T-helper 1 cell treated with Interleukin-12 subunit alpha and Interleukin-12 subunit beta and Interleukin-4 antibody, amounts not matched to agents 30 ng/mL and 1 ng/mL, for 36 hours (primary cell): Measurements from ENCODE around the gene CACNA1B. TPM values are rescaled to one million over a fixed set of nuclear protein-coding genes. Genes with fewer than 3 reads are reported as not detected.

ENCODE experiments used
- intact Hi-C: fragments of 100-400 bp; cut with micrococcal nuclease; formaldehyde crosslinking; loops from one replicate; pipeline ENCODE4 v1.15.1; 2024
- total RNA-seq: library from RNA; stranded (reverse); gene quantifications from 2 replicates; pipeline ENCODE4 v1.2.3, GENCODE V29; 2022

Gene CACNA1B
- total RNA-seq, 1 donor from 2014 or later = 0.07 TPM

DNA sequence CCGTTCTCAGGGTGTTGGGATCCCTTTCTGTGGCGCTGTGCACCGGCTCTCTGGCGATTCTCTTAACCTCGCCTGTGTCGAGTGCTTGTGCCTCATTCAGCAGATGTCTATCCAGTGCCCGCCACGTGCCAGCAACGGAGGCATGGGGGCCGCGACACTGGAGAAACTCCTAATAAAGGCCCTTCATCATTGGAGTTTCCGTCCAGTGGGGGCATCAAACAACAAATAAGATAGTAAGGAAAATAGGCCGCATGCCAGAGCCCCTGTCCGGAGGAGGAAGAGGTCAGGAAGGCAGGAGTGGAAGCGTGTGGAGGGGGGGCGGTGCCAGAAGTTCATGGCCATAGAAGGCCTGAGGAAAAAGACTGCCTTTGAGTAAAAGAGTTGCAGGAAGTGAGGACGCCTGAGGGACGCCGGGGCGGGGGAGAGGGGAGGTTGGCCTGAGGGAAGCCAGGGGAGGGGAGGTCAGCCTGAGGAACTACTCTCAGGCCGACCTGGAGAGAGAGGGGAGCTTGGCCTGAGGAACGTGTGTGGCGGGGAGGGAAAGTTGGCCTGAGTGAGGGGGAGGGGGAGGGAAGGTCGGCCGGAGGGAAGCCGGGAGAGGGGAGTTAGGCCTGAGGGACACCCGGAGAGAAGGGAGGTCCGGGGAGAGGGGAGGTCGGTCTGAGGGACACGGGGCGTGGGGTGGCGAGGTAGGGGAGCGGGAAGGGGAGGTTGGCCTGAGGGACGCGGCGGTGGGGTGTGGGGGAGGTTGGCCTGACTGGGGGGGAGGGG lies 82.2 kb downstream of the CACNA1B start:
- intact Hi-C loops = no loop called here

DNA sequence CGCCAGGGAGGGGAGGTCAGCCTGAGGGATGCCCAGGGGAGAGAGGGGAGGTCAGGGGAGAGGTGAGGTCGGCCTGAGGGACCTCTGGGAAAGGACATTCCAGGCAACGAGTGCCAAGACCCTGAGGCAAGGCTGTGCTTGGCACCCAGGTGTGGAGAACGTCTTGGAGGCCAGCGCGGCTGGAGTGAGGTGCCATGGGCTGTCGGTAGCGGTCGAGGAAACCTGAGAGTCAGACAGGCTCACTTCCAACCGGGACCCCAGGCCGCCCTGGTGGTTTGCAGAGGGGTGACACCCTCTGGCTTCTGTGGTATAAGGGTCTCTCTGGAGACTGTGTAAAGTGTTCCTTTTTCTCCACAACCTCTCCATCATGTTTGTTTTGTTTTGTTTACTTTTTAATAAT lies 82.9 kb downstream of the CACNA1B start:
- intact Hi-C loops = no loop called here

GRCh38 chr9:137963525-137963924 lies 85.9 kb downstream of the CACNA1B start:
- intact Hi-C loops = no loop called here

DNA sequence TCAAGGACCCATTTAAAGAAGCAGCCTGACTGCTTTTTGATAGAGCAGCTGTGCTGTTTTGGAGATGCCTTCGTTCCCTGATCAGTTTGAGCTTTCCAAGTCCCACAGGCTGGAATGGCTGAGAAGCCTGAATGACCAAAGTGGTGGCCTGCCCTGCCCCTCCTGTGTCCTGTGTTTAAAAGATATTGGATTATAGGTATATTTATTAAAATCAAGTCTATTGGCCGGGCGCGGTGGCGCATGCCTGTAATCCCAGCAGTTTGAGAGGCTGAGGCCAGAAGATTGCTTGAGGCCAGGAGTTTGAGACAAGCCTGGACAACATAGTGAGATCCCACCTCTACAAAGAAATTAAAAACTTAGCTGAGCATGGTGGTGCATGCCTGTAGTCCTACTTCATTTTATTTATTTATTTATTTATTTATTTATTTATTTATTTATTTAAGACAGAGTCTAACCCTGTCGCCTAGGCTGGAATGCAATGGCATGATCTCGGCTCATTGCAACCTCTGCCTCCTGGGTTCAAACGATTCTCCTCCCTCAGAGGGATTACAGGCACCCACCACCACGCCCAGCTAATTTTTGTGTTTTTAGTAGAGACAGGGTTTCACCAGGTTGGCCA lies 87.7 kb downstream of the CACNA1B start:
- intact Hi-C loops = no loop called here

GRCh38 chr9:137967280-137967953 lies 89.8 kb downstream of the CACNA1B start:
- intact Hi-C loops = no loop called here

- intact Hi-C loops = no loop called here
These were observed 90.7 kb downstream of the CACNA1B start for GRCh38 chr9:137968235-137968634.

DNA sequence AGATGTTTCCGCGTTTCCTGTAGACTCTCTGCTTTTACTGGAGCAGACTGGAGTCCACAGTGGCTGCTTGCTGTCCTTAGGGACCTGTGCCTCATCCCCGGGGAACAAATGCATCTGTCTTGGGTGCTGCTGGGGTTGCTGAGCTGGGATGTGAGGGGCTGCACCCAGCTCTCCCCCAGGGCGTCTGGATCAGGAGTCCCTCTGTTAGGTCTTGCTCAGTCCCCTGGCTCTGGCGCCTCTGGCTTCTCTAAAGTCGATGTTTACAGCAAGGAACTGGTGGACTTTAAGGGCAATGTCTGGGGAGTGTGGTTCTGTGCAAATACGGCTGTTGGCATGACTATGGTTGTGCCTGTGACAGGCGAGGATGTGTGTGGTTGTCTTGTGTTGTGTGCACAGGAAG lies 91.4 kb downstream of the CACNA1B start:
- intact Hi-C loops = no loop called here

DNA sequence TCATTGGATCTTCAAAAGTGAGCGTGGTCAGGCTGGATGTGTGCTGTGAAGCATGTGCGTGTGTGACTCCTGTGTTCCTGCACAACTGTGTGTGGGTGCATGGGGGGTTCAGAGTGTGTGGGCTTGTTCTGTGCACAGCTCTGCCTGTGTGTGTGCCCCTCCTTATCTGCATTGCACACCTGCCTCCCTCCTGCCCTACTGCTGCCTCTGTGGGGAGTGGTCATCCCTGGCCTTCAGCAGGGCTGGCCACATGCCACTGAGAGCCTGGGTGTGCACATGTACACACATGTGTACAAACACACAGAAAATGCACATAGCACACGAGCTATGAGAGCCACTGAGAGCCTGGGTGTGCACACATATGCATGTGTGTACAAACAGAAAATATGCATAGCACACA lies 92.1 kb downstream of the CACNA1B start:
- intact Hi-C loops = no loop called here

- intact Hi-C loops = no loop called here
These were observed 92.5 kb downstream of the CACNA1B start for GRCh38 chr9:137970098-137970497.

DNA sequence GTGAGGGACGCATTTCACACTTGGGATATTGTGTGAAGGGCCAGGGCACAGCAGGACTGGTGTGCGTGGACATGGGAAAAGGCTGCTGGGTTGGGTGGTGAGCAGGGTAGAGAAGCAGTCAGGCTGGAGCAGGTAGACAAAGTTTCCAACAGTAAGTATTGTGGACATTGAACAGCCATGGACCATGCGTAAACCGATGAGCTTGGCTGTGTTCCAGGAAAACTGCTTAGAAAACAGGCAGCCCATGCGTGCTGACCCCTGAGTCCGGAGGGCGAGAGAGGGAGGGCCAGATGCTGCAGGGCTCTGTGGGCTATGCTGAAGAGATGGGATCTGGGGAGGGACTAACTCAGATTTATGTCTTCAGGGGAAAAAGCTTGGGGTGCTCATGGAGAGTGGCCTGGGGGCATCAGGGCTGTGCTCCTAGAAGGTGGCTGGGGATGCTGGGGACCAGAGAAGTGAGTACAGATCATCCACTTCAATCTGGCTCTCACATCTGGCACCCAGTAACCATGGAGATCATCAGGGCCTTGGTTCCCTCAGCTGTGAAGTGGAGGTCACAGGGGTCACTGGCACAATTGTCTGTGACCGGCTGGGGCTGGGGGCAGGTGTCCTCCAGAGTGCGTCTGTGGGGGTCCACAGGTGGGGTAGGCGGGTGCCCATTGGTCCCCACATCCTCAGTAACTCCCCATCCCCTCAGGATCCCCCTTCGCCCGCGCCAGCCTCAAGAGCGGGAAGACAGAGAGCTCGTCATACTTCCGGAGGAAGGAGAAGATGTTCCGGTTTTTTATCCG lies 93.3 kb downstream of the CACNA1B start:
- intact Hi-C loops = no loop called here

GRCh38 chr9:137971477-137972138 lies 94.0 kb downstream of the CACNA1B start:
- intact Hi-C loops = no loop called here

DNA sequence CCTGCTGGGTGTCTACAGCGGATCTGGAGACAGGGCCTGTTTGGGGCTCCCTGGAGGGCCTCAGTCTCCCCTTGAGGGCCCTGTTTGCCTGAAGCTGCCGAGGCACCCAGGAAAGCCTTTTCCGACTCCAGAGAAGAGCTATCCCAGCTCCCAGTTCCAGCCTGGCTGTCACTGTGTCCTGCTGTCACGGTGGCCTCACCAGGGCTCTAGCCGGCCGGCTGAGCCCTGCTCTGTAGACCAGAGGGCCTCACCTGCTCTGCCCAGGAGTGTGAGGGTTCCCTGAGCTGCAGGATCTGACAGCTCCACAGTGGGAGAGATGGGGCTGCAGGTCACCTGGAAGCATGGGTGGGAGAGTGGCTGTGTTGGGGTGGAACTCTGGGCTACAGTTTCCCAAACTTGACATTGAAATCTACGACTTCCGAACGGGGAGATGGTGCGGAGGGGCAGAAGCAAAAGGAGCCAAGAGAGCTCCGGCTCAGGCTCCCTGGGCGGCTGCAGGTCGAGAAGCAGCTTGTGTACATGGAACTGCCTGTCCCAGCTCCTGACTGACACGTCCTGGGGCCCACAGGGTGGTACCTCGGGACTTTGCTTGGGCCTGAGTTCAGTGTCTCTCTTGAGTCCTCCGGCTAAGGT lies 94.9 kb downstream of the CACNA1B start:
- intact Hi-C loops = no loop called here

GRCh38 chr9:137972988-137973470 lies 95.4 kb downstream of the CACNA1B start:
- intact Hi-C loops = no loop called here

DNA sequence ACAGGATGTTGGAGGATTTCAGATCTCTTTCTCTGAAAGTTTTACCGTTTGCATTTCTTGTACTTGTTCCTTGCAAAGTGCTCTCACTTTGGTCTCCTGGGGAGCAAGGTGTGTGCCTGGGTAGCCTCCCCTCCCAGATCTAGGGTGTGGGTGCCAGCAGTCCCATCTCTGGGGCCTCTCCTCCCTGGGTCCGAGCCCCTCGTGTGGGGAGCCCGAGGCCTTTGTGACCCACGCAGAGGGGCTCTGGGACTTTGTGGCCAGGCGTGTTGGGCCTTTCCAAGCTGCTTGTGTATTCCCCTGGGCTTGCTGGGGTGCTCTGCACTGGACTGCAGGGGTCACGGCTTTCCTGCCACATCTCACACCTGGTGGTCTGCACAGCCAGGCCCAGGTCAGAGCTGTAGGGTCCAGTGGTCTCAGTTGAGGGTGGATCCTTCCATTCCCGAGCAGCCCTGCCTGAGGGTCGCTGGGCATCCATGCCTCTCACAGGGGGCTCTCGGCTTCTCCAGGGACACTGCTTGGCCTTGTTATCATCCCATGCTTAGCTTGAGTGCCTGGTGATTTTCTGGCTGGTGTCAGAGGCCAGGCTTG lies 96.3 kb downstream of the CACNA1B start:
- intact Hi-C loops = no loop called here

GRCh38 chr9:137974746-137975526 lies 97.4 kb downstream of the CACNA1B start:
- intact Hi-C loops = no loop called here

DNA sequence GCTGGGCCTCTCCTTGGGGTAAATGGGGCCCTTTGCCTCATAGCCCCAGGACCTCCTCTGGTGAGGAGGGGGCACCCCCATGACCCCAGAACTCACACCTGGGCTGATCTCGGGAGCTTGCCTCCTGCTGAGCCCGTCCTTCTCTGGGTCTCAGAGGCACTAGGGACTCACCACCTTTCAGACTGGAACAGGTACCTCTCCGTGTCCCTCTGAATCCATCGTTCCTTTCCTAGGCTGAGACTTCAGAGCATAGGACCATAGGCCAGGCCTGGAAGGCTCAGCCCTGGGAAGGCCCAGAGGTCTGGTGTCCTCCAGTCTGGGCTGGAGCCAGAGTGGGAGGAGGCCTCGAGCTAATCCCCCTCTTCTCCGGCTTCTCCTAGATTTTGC lies 97.9 kb downstream of the CACNA1B start:
- intact Hi-C loops = no loop called here

DNA sequence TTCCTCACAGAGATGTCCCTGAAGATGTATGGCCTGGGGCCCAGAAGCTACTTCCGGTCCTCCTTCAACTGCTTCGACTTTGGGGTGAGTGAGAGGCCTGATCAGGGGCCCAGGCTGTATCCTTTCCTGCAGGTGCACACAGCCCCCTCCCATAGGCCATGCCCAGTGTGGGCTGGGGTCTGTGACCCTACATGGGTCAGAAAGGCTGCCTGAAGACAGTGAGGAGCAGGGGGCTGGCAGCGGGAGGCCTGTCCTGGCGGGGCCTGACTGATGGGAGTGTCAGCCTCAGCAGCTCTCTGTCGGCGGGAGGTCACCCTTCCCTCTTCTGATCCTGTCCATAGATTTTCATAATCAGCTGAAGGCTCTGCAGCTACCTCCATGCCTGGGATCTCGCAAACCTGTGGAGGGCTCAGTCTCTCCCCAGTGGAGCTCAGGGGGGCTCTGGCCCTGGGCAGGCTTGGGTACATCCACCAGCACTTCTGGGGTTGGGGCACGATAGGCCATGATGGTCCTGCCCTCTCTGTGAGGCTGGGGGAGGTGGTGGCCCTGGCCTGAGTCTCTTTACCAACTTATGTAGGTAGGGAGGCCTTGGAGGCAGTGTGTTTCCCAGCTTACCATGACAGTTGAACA lies 98.5 kb downstream of the CACNA1B start:
- intact Hi-C loops = no loop called here

GRCh38 chr9:137977571-137978261 lies 100.1 kb downstream of the CACNA1B start:
- intact Hi-C loops = no loop called here
